ENCODE data around the gene BRAT1. TPM values are rescaled to one million over a fixed set of nuclear protein-coding genes. Genes with fewer than 3 reads are reported as not detected.
"Not testable (repeated sequence)": the region's sequence is repeated elsewhere in the genome, so short reads cannot be mapped to it uniquely, and the experiment has no call there.

Gene BRAT1
- polyA plus RNA-seq, 1 donor from 2014 or later: 60.3 TPM

- not testable (repeated sequence) for H3K9me3 ChIP-seq (ENCODE audit: low read length); H3K9ac ChIP-seq (ENCODE audit: low read length); H3K79me2 ChIP-seq (replicated peaks; ENCODE audit: insufficient read depth, low read length); H3K36me3 ChIP-seq (ENCODE audit: insufficient read depth, low read length); H3K4me2 ChIP-seq (ENCODE audit: low read length); H3K27ac ChIP-seq (ENCODE audit: low read length); H3K4me3 ChIP-seq (ENCODE audit: low read length); H3K9me2 ChIP-seq (ENCODE audit: insufficient read depth, low read length); H3F3A ChIP-seq (ENCODE audit: insufficient read depth, low read length, poor library complexity, severe bottlenecking); H4K20me1 ChIP-seq (ENCODE audit: insufficient read depth); H2AFZ ChIP-seq (ENCODE audit: low read depth, low read length); H3K27me3 ChIP-seq (ENCODE audit: insufficient read depth, low read depth, low read length)
Observed at GRCh38 chr7:2534214-2534613, 21.1 kb downstream of the BRAT1 start.

GRCh38 chr7:2533566-2533965 is 21.8 kb downstream of the BRAT1 start:
- H3K9ac ChIP-seq (ENCODE audit: low read length); H3K27ac ChIP-seq (ENCODE audit: low read length); H3K4me3 ChIP-seq (ENCODE audit: low read length); H3K9me3 ChIP-seq (ENCODE audit: low read length); H3K36me3 ChIP-seq (ENCODE audit: insufficient read depth, low read length); H3K27me3 ChIP-seq (ENCODE audit: insufficient read depth, low read depth, low read length); H2AFZ ChIP-seq (ENCODE audit: low read depth, low read length); H3K9me2 ChIP-seq (ENCODE audit: insufficient read depth, low read length); H3F3A ChIP-seq (ENCODE audit: insufficient read depth, low read length, poor library complexity, severe bottlenecking); H4K20me1 ChIP-seq (ENCODE audit: insufficient read depth); H3K79me2 ChIP-seq (replicated peaks; ENCODE audit: insufficient read depth, low read length); H3K4me2 ChIP-seq (ENCODE audit: low read length): not testable (repeated sequence)

GRCh38 chr7:2532816-2533215 is 22.5 kb downstream of the BRAT1 start:
- not testable (repeated sequence) for H3K9me2 ChIP-seq (ENCODE audit: insufficient read depth, low read length); H3K9me3 ChIP-seq (ENCODE audit: low read length); H3K27ac ChIP-seq (ENCODE audit: low read length); H3K4me3 ChIP-seq (ENCODE audit: low read length); H3K27me3 ChIP-seq (ENCODE audit: insufficient read depth, low read depth, low read length); H2AFZ ChIP-seq (ENCODE audit: low read depth, low read length); H4K20me1 ChIP-seq (ENCODE audit: insufficient read depth); H3K4me2 ChIP-seq (ENCODE audit: low read length); H3F3A ChIP-seq (ENCODE audit: insufficient read depth, low read length, poor library complexity, severe bottlenecking); H3K79me2 ChIP-seq (replicated peaks; ENCODE audit: insufficient read depth, low read length); H3K36me3 ChIP-seq (ENCODE audit: insufficient read depth, low read length); H3K9ac ChIP-seq (ENCODE audit: low read length)

- not testable (repeated sequence) for H2AFZ ChIP-seq (ENCODE audit: low read depth, low read length); H3K9me2 ChIP-seq (ENCODE audit: insufficient read depth, low read length); H3K27me3 ChIP-seq (ENCODE audit: insufficient read depth, low read depth, low read length); H3K27ac ChIP-seq (ENCODE audit: low read length); H3K4me2 ChIP-seq (ENCODE audit: low read length); H3K4me3 ChIP-seq (ENCODE audit: low read length); H3K9ac ChIP-seq (ENCODE audit: low read length); H3K9me3 ChIP-seq (ENCODE audit: low read length); H3K36me3 ChIP-seq (ENCODE audit: insufficient read depth, low read length); H4K20me1 ChIP-seq (ENCODE audit: insufficient read depth); H3K79me2 ChIP-seq (replicated peaks; ENCODE audit: insufficient read depth, low read length); H3F3A ChIP-seq (ENCODE audit: insufficient read depth, low read length, poor library complexity, severe bottlenecking)
Observed at GRCh38 chr7:2532199-2532772, 23.0 kb downstream of the BRAT1 start.

GRCh38 chr7:2531796-2532110 is 23.6 kb downstream of the BRAT1 start:
- not testable (repeated sequence) for H3K9me2 ChIP-seq (ENCODE audit: insufficient read depth, low read length); H3K27me3 ChIP-seq (ENCODE audit: insufficient read depth, low read depth, low read length); H3K4me2 ChIP-seq (ENCODE audit: low read length); H3K9me3 ChIP-seq (ENCODE audit: low read length); H3K4me3 ChIP-seq (ENCODE audit: low read length); H2AFZ ChIP-seq (ENCODE audit: low read depth, low read length); H3K36me3 ChIP-seq (ENCODE audit: insufficient read depth, low read length); H3K27ac ChIP-seq (ENCODE audit: low read length); H3K79me2 ChIP-seq (replicated peaks; ENCODE audit: insufficient read depth, low read length); H4K20me1 ChIP-seq (ENCODE audit: insufficient read depth); H3K9ac ChIP-seq (ENCODE audit: low read length); H3F3A ChIP-seq (ENCODE audit: insufficient read depth, low read length, poor library complexity, severe bottlenecking)

- H3K79me2 ChIP-seq (replicated peaks; ENCODE audit: insufficient read depth, low read length); H3K4me3 ChIP-seq (ENCODE audit: low read length); H3K36me3 ChIP-seq (ENCODE audit: insufficient read depth, low read length); H4K20me1 ChIP-seq (ENCODE audit: insufficient read depth); H3F3A ChIP-seq (ENCODE audit: insufficient read depth, low read length, poor library complexity, severe bottlenecking); H3K27me3 ChIP-seq (ENCODE audit: insufficient read depth, low read depth, low read length); H2AFZ ChIP-seq (ENCODE audit: low read depth, low read length); H3K9ac ChIP-seq (ENCODE audit: low read length); H3K4me2 ChIP-seq (ENCODE audit: low read length); H3K9me2 ChIP-seq (ENCODE audit: insufficient read depth, low read length); H3K9me3 ChIP-seq (ENCODE audit: low read length); H3K27ac ChIP-seq (ENCODE audit: low read length): not testable (repeated sequence)
Observed at GRCh38 chr7:2530994-2531795, 24.1 kb downstream of the BRAT1 start.
